ENCODE measurements around the gene CNTN2.

CNTN2 gene

DNA sequence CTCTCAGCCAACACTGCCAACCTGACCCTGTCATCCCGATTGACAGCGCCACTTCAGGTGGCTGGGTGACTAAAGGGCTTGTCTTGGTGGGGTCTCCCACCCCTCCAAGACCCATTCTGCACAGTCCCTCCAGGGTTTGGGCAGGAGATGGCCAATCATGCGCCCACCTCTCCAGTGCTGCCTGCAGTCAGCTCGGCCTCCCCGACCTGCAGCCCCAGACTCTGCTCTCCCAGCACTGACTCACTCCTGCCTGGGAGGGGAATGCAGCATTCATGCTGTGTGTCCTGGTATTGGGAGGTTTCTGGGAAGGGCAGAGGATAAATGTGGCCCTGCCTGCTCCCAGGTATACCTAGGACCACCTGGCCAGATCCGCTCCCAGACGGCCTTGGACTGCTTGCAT, 31.5 kb downstream of the CNTN2 start:
- DNase-seq, result no peak

DNA sequence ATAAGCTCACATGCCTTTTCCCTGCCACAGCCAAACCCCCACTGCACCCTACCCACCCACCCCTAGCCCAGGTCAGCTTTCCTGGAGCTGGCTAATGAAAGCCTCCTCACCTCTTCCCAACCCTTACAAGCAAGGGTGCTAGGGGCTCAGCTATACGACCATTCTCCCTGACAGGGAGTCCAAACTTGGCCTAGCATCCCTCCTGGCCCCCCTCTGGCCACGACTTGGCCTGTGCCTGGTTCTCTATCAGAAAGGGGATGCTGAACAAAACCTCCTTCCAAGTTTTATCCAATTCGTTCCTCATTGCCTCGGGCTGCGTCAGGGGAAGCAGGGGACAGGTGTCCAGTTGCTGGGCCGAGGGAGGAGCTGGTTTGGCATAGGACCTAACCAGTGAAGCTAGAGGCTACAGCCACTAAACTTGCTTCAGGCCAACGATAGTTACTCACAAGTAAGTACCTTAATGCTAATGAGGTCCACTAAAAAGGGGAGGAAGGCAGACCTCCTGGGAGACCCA, 32.7 kb downstream of the CNTN2 start:
- no peak for DNase-seq

DNA sequence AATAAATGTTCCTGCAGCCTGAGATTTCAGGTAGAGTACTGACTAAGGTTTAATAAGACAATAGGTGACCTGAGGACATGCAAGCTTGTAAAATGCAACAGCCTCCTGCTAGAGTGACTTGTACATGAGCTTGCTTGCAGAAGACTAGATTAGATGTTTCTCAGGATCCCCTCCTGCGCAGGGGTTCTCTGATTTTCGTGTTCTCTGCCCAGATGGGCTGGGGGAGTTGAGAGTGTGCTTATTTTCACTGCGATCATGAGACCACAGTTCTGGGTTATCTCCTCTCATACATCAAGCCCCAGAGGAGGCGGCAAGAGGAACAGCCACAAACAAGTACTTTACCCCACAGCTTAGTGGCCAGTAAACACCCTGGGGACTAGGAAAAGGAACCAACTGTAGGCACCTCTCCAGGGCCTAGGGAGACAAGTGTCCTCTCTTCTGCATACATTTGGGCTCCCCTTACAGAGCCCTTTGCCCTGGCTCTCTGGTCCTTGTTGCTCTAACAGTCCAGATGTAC, 33.3 kb downstream of the CNTN2 start:
- no peak for DNase-seq

DNA sequence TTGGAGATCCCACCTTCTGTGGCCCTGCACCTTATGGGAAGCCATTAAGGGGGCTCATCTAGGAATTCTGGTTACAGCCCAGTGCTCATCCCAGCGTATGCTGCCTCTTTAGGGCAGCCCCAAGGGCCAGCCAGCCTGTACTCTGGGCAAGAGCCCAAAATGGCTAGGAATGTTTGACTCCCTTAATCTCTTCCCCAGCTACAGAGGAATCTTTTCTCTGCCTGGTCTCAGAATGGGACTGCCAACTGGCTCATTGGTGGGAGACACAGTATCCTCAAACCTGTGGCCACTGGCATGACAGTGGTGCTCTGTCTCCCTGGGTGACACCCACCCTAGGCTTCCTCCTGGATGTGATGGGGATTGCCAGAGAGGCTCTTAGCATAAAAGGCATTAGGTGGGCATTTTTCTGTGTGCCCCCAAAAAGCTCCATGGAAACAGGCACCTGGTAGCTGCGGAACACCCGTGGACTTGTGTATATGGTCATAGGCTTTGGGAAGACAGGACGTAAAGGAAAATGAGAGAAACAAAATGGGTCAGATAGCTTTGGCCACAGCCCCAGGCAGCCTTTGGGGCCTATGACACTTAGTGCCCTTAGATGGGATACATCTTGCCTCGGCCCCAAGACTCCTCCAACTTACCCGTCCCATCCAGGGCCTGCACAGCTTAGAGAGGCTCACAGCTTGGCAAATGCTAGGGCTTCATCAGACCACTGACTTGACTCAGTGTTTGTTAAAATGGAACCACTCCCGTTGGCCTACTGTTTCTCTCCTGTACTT, 34.3 kb downstream of the CNTN2 start:
- no peak for DNase-seq

DNA sequence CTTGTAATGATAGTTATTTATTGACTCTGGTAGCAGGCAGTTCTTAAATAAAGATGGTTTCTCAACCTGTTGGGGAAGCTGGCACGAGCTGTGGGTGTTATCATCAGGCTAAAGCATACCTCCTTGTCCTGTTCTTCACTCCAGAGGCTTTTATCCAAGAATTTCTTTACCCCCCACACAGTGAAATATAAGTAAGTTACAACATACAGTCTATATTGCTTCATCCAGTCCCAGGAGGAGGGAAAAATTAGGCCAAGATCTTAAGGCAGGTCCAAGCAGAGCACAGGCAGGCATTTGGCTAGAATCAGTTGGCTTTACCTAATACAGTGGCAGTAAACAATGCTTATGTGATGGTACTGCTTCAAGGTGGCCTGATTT, 34.9 kb downstream of the CNTN2 start:
- DNase-seq, result no peak

DNA sequence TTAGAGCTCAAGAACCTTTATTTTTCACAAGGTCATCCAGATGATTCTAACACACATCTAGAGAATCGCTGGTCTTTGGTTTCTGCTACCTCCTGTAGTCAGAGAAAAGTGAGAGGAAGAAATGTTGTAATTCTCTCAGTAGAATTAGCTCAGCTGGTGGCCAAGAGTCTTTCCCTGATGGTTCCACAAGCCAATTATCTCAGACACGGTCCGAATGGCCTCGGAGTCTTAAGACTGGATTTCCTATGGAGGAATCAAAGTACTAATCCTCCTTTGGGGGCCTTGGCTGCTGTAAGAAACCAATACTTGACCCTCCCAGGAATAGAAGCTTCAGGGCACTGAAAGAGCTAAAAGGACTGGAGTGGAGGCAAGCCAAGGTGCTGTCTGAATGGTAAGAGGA, 39.4 kb downstream of the CNTN2 start:
- no peak for DNase-seq

DNA sequence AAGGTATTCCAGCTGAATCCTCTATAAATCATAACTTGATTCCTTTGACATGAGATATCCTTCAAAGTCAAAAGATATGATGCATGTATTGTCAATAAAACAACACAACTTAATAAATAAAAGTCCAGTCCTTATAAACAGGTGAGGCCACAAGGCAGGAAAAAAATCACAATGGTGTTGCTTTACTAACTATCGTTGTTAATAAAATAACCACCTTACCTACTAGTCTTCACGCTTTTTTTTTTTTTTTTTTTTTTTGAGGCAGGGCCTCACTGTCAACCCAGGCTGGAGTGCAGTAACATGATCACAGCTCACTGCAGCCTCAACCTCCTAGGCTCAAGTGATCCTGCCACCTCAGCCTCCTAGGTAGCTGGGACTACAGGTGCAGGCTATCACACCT, 41.3 kb downstream of the CNTN2 start, which contains the start of gene TMEM81:
TSS of gene TMEM81 (minus strand) at position 101 of the 400 bp plus-strand sequence. CDS start 140 bp downstream, outside the sequence.
- no peak for DNase-seq

DNA sequence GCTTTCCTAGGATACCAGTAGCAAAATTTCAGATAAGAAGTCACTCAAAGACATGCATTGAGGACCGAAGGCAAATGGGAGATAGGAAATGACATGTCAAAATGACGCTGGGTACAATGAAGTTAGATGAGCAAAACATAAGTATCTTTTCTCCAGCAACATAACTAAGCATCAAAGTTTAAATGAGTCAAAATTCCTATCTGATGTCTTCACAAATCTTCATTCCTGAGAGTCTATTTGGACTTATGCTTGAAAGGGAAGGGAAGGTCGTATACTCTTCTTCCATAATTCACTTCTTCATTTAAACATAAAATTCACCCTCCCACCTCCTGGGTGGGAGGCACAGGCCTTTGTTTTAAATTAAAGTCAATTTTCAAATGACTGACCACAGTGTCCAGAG, 45.3 kb downstream of the CNTN2 start:
- DNase-seq, result no peak

DNA sequence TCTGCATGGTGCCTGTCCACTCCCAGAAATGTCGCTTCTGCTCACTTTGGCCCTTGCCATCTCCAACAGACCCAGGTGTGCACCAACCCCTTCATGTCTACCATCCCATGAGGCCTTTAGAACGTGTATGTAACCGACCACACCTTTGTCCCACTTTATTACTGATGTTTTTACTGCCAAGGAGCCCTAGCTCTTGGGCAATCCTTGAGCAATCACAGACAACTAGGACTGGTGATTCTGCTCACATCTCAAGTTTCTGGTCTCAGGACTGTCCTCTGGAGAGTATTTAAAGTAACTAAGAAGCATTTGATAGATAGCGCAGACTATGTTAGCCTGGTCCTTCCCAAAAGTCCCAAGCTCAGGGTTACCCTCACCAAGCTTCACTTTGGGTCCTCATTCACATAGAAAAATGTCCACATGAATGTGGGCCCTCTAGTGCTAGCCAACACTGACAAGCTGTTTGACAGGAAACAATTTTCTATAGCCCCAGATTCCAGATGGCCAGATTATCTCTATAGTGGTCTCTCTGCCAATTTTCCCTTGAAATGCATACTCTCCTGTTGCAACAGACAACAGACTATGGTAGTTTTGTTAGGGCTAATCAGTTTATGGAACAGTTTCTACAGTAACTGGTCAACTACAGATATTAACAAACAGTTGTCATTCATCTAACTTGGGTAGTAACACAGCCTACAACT, 48.2 kb downstream of the CNTN2 start:
- no peak for DNase-seq

DNA sequence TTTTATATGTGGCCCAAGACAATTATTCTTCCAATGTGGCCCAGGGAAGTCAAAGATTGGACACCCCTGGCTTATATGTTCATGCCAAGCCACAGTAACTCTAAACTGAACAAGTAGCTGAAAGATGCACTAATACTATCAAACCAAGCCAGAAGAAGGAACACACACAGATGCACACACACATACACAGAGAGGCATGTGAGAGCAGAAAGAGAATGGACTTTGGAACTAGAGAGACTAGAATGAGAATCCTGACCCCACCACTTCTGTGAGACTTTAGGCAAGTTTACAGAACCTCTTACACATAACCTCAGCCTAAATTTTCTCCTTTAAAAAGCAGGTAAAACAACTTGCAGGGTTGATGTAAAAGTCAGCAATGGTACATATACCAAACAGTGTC, 52.4 kb downstream of the CNTN2 start:
- DNase-seq, result no peak

DNA sequence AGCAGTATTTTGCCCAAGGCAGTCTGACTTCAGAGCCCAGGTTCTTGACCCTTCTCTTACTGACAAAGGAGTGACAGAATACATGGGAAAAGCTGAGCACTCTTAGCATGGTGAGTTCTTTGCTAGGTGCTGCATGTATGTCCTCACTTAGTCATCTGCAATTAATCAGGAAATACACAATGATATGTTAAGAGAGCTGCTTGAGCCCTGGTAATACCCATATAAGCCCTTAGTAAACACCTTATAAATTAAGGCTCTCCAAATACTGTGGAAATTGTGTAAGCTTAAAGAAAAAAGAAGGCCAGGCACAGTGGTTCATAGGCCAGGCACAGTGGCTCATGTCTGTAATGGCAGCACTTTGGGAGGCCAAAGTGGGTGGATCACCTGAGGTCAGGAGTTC, 55.2 kb downstream of the CNTN2 start:
- no peak for DNase-seq

DNA sequence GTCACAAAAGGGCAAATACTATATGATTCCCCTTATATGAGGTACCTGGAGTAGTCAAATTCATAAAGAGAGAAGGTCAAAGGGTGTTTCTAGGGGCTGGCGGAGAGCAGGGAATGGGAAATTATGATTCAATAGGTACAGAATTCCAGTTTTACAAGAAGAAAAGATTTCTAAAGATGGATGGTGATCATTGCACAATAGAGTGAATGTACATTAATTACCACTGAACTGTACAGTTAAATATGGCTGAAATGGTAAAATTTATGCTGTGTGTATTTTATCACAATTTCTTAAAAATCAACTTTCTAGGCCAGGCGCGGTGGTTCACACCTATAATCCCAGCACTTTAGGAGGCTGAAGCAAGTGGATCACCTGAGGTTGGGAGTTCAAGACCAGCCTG, 59.4 kb downstream of the CNTN2 start:
- no peak for DNase-seq

DNA sequence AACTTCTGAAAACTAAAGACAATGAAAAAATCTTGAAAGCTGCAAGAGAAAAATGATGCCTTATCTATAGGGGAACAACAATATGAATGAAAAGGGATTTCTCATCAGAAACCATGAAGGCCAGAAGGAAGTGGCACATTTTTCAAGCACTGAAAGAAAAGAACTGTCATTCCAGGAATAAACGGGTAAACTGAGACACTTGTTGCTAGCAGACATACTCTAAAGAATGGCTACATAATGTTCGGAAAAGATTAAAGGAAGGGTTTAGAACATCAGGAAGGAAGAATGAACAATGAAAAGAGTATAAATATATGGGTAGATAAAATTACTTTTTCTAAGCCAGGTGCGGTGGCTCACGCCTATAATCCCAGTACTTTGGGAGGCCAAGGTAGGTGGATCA, 64.3 kb downstream of the CNTN2 start:
- no peak for DNase-seq

DNA sequence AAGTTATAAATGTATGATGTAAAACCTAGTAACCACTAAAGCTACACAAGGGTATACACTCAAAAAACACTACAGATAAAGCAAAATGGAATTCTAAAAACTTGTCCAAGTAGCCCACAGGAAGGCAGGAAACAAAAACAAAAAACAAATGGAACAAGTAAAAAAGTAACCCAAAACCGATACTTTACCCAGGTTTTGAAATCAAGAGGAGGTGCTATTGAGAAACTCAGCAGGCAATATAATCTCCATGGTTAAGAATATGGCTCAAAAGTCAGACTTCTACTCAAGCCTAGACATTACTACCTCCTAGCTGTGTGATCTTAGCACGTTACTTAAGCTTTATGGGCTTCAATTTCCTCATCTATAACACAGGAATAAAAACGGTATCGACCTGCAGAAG, 65.5 kb downstream of the CNTN2 start:
- no peak for DNase-seq

DNA sequence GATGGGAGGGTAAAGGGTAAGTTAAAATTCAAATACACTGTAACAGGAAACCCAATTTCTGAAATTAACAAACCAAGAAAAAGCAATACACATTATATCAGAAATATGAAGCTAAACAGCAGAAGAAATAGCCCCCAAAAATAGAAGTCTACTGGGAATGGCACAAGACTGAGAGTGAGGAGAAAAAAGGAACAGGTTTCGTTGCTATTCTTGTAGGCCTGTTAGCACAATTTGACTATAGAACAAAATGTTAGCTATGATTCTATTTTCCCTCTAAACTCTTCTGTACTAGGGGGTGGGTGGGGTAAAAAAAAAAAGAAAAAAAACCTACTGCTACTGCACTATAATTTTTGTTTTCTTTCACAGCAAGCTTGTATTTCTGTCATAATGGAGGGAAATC, 66.3 kb downstream of the CNTN2 start:
- no peak for DNase-seq

DNA sequence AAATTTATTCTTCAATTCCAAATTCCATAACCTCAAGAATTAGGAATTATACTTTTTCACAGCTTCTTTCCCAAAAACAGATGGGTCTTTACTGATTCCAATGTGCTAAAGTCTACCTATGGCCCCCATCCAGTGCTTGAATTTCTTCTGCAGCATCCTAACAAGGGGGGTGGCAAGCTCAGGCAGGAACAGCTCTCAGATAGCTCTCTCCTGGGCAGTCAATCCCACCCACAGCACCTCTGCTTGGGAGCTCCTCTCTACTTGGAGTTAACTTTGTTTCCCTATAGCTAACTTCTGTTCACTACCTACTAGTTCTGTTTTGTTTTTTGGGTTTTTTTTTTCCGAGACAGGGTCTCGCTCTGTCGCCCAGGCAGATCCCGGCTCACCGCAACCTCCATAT, 66.7 kb downstream of the CNTN2 start:
- DNase-seq, result no peak

DNA sequence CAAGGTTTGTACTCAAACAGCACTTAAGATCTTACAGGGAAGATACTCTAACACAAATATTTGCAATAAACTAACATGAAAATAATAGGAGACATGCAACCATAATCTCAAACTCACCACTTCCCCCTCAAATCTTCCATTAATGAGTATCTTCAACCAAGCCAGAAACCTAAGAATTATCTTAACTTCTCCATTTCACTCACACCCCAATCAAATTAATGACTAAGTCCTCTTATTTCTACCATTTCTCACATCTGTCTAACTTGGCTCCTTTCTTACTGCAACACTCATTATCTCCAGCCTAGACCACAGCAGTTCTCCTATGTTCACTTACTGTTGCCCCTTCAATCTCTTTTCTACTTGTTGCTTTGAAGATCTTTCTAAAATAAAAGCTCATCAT, 68.3 kb downstream of the CNTN2 start:
- no peak for DNase-seq

DNA sequence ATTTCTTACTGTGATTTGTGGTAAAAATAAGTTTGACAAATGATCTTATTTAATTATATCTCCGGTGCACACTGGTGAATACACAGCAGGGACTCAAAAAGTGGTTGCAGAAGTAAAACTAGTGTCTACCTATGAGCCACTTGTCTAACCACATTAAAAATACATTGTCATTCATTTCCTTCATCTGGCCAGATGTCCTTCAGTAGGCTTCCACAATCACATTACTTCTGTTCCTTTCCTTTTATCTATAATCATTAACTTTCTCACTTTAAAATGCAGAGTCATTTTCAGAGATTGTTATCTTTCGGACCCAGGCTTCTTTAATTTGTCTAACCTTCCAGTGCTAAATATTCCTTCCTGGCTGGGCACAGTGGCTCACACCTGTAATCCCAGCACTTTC, 75.7 kb downstream of the CNTN2 start:
- no peak for DNase-seq

DNA sequence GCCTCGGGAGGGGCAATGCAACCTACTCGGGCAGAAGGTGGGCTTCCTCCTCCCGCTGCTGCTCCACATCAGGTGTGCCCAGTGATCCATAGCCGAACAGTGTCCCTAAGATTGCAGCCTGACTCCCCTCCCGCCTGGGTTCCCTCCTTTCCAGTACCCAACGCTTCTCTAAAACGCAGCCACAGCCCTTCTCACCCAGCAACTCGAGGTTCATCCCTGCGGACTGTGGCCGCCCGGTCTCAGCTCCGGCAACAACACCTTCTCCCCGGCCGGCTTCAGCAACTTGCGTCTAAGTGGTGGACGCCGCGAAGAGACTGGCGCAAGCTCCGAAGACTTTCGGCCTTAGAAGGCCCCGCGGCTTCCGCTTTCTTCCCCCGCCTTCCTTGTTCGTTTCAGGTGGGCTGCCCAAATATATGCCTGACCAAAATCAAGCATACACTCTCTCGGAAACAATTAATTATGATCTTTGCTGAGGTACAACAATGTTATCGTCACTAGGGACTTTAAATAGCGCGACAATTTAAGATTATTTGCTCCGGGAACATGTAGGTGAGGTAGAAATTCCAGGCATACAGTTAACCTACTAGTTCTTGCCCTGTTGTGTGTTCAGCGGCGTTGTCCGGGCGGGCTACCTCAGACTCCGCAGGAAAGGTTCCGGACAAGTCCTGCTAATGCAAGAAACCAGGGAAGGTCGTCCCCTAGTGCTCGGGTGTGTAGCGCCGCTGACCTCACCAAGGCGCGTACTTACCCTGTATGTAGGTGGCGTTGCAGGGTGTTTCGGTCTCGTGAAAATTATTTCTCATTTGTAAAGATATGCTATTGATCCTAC, 78.9 kb downstream of the CNTN2 start, which contains the start of gene RBBP5:
TSS of gene RBBP5 (minus strand) at position 319 of the 829 bp plus-strand sequence. CDS start at position 214, 105 bp downstream.
- peak; percentile 99 for DNase-seq

DNA sequence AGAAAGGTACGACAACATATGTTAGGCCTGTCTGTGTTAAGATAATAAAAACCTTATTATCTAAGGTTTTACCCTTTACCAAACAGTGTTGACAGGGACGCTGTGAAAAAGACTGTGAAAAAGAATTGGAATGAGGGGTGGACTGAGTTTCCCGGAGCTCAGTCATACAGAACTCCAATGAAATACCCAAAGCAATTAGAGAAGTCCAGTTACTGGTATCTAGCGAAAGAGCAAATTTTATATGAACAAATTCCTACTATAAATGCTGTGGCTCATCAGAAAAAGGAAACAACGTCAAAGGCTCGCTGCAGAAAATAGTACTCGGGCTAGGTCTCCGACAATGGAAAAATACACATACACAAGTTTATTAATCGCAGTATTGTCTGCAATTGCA, 79.5 kb downstream of the CNTN2 start:
- no peak for DNase-seq

DNA sequence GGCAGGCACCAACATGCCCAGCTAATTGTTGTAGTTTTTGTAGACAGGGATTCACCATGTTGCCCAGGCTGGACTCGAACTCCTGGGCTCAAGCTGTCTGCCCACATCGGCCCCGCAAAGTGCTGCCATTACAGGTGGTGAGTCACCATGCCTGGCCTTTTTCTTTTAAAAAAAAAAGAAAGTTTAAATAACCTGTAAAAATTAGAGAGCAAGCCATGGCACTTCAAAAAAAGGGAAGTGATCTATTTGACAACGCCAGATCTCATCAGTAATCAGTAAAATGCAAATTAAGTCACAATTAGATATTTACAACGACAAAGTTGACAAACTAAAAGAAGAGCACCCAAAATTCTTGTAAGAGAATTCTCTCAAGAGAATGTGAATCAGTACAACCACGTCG, 81.7 kb downstream of the CNTN2 start:
- DNase-seq, result peak; percentile 70

DNA sequence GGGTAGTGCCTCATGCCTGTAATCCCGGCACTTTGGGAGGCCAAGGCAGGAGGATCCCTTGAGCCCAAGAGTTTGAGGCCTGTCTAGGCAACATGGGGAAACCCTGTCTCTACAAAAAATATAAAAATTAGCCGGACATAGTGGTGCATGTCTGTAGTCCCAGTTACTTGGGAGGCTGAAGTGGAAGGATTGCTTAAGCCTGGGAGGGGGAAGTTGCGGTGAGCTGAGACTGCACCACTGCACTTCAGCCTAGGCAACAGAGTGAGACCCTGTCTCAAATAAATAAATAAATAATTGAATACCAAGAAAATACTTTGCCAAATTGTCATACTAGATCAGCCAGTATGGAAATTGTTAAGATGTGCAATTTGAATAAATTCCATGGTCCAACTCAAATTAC, 84.6 kb downstream of the CNTN2 start:
- DNase-seq, result no peak

Measured in RPMI8226 (cell line).